Measurements from ENCODE around the gene FANCC. TPM values are rescaled to one million over a fixed set of nuclear protein-coding genes. Genes with fewer than 3 reads are reported as not detected.
A peak's percentile ranks its signal among the peaks of the same experiment; 100 is the strongest.

FANCC gene
- polyA plus RNA-seq, 1 of the 3 experiments (the other 2 are of a cell fraction), result 3.5 TPM

DNA sequence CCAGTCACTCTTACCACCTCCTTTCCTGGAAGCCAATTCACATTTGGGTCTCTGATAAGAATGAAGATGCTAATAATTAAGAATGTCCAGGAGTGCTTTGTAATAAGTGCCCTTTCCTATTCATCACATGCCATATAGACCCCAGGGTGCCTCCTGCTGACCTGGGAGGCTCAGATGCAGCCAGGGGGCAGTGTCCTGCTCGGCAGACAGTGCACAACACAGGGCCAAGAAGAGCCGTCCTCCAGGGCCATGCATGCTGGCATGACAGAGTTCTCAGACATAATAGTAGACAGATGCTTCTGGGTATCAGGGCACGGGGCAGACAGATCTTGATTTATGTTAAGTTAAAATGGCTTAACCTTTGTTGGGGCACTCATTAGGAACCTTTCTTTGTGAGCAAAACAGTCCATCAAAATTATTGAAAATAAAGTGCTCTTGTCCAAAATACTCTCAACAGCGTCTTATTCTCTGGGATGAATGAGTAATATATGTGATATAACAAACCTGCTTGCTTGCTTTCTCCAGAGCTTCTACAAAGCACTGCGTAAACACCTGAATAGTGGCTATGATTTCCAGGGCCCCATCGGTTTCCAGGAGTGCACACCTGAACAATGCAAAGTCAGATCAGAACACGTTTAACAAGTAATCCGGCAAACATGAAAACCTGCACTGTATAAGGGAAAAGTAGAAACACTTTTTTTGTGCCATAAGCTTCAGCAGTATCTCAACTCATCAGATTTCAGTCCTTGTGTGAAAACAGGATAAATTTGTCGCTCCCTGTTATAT, 192.7 kb downstream of the FANCC start:
- POLR2A ChIA-PET, result interaction anchor here (1.1 kb wide), 1 partner anchor 17 kb away, joined by 3 read pairs; no protein-coding TSS in a partner anchor
- CTCF ChIA-PET, result interaction anchor here (0.7 to 12.5 kb wide), 16 partner anchors 17 to 498 kb away, joined by 3 to 229 read pairs (median 3); no protein-coding TSS in a partner anchor
- Histone ChIP-seq H3K4me1 (ENCODE audit: control insufficient read depth in 1 of 2, insufficient read depth in 2 of 2, low read depth in 1 of 2, low read length in 1 of 2) (peaks cover 0 to 60% of the 10 kb centered on the region in 2 experiments; a peak in 2 of 4 replicates), H3K27ac (ENCODE audit: low read depth in 2 of 2, low read length in 1 of 2) (peak overlapping the region in 1 of 2 experiments; percentile 72; a peak in 2 of 4 replicates), H3K4me3 (ENCODE audit: low read depth in 2 of 2, low read length in 1 of 2) (no peak overlapping the region), H4K20me1 (ENCODE audit: insufficient read depth) (no peaks in the 10 kb centered on the region), H3K9me2 (no peaks in the 10 kb centered on the region), H3K36me3 (replicated peaks in 1 of 2; ENCODE audit: control insufficient read depth in 1 of 2, insufficient read depth in 2 of 2, low read length in 1 of 2) (no peaks in the 10 kb centered on the region), H3F3A (replicated peaks; ENCODE audit: insufficient read depth) (peaks cover 7% of the 10 kb centered on the region), H3K9ac (no peak overlapping the region), H3K79me2 (ENCODE audit: insufficient read depth) (no peaks in the 10 kb centered on the region), H3K9me3 (no peaks in the 10 kb centered on the region), H2AFZ (ENCODE audit: low read depth) (no peak overlapping the region), H3K27me3 (ENCODE audit: insufficient read depth) (no peaks in the 10 kb centered on the region), H3K4me2 (no peak overlapping the region)
- WGBS (ENCODE audit: low lambda C conversion rate), result 78% methylated on average over 9 of the region's 9 CpGs
- DNase-seq, result peak; percentile 74
- TF ChIP-seq RFX5 (IDR thresholded peaks at IDR 0.05; ENCODE audit: low read length) (no peak), FOSL2 (IDR thresholded peaks at IDR 0.05; ENCODE audit: borderline replicate concordance, low read depth) (no peak), POLR2AphosphoS5 (IDR thresholded peaks at IDR 0.05; ENCODE audit: low read depth, low read length) (peak; percentile 14; the same call in 1 of the 2 replicates), RAD21 (IDR thresholded peaks at IDR 0.05; ENCODE audit: low read length) (peak; percentile 45), MXI1 (IDR thresholded peaks at IDR 0.05; ENCODE audit: low read depth, low read length) (peak; percentile 80), EP300 (IDR thresholded peaks at IDR 0.05; ENCODE audit: borderline replicate concordance in 1 of 2, low read depth in 1 of 2, low read length in 1 of 2) (peak in 1 of 2 experiments; percentile 46; a peak in 1 of 4 replicates), YY1 (IDR thresholded peaks at IDR 0.05; ENCODE audit: low read depth) (no peak), GATA2 (CRISPR knock-in tag; IDR thresholded peaks at IDR 0.05) (0 out of 2 replicates have a peak, but pooled peaks have one; percentile 10), ELF1 (IDR thresholded peaks at IDR 0.05) (no peak), SMC3 (IDR thresholded peaks at IDR 0.05; ENCODE audit: low read depth, low read length) (peak; percentile 38; the same call in 1 of the 2 replicates), RCOR1 (IDR thresholded peaks at IDR 0.05; ENCODE audit: low read length) (peak; percentile 53; the same call in 1 of the 2 replicates), CHD2 (IDR thresholded peaks at IDR 0.05; ENCODE audit: low read length, partially characterized antibody) (peak; percentile 28)
- TF ChIP-seq, protein P1, sequence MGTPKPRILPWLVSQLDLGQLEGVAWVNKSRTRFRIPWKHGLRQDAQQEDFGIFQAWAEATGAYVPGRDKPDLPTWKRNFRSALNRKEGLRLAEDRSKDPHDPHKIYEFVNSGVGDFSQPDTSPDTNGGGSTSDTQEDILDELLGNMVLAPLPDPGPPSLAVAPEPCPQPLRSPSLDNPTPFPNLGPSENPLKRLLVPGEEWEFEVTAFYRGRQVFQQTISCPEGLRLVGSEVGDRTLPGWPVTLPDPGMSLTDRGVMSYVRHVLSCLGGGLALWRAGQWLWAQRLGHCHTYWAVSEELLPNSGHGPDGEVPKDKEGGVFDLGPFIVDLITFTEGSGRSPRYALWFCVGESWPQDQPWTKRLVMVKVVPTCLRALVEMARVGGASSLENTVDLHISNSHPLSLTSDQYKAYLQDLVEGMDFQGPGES (IDR thresholded peaks at IDR 0.05; ENCODE audit: low read depth, low read length), result no peak
- TF ChIP-seq, protein P2, sequence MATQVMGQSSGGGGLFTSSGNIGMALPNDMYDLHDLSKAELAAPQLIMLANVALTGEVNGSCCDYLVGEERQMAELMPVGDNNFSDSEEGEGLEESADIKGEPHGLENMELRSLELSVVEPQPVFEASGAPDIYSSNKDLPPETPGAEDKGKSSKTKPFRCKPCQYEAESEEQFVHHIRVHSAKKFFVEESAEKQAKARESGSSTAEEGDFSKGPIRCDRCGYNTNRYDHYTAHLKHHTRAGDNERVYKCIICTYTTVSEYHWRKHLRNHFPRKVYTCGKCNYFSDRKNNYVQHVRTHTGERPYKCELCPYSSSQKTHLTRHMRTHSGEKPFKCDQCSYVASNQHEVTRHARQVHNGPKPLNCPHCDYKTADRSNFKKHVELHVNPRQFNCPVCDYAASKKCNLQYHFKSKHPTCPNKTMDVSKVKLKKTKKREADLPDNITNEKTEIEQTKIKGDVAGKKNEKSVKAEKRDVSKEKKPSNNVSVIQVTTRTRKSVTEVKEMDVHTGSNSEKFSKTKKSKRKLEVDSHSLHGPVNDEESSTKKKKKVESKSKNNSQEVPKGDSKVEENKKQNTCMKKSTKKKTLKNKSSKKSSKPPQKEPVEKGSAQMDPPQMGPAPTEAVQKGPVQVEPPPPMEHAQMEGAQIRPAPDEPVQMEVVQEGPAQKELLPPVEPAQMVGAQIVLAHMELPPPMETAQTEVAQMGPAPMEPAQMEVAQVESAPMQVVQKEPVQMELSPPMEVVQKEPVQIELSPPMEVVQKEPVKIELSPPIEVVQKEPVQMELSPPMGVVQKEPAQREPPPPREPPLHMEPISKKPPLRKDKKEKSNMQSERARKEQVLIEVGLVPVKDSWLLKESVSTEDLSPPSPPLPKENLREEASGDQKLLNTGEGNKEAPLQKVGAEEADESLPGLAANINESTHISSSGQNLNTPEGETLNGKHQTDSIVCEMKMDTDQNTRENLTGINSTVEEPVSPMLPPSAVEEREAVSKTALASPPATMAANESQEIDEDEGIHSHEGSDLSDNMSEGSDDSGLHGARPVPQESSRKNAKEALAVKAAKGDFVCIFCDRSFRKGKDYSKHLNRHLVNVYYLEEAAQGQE (IDR thresholded peaks at IDR 0.05; ENCODE audit: low read depth, low read length), result no peak
- TF ChIP-seq, protein P3, sequence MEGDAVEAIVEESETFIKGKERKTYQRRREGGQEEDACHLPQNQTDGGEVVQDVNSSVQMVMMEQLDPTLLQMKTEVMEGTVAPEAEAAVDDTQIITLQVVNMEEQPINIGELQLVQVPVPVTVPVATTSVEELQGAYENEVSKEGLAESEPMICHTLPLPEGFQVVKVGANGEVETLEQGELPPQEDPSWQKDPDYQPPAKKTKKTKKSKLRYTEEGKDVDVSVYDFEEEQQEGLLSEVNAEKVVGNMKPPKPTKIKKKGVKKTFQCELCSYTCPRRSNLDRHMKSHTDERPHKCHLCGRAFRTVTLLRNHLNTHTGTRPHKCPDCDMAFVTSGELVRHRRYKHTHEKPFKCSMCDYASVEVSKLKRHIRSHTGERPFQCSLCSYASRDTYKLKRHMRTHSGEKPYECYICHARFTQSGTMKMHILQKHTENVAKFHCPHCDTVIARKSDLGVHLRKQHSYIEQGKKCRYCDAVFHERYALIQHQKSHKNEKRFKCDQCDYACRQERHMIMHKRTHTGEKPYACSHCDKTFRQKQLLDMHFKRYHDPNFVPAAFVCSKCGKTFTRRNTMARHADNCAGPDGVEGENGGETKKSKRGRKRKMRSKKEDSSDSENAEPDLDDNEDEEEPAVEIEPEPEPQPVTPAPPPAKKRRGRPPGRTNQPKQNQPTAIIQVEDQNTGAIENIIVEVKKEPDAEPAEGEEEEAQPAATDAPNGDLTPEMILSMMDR (IDR thresholded peaks at IDR 0.05), result peak; percentile 43; the same call in 1 of the 2 replicates
